CD14-positive monocyte (primary cell): Measurements from ENCODE around the gene GPX3. TPM values are rescaled to one million over a fixed set of nuclear protein-coding genes. Genes with fewer than 3 reads are reported as not detected.

Experiments used
- DNase-seq, 3 donors: peaks; one replicate each; pipeline ENCODE4 v3.0.0-alpha.2; 2011 to 2022
- H2AFZ ChIP-seq: 2 replicates; pipeline ENCODE4 v1.6.0; 2012; ENCODE audit warnings: mild to moderate bottlenecking, low read depth, low read length, inconsistent platforms; ENCODE audit not compliant: insufficient read depth, poor library complexity, severe bottlenecking
- H3K27ac ChIP-seq, 2 donors: 1 replicate in 1 of 2; 2 replicates in 1 of 2; pipeline ENCODE4 v1.5.1; 2012 to 2013; ENCODE audit warnings: low read length in 2 of 2, control low read depth in 1 of 2, inconsistent platforms in 1 of 2, low read depth in 1 of 2, mild to moderate bottlenecking in 1 of 2
- H3K27me3 ChIP-seq, 2 donors: one replicate each; pipeline versions ENCODE4 v1.6.0 to v1.6.1; 2011 to 2013; ENCODE audit warnings: low read length in 2 of 2; ENCODE audit not compliant: control insufficient read depth in 2 of 2, insufficient read depth in 2 of 2
- H3K36me3 ChIP-seq, 2 donors: replicated peaks in 1 of 2; 1 replicate in 1 of 2; 2 replicates in 1 of 2; pipeline versions ENCODE4 v1.5.1 to v1.6.1; 2012 to 2013; ENCODE audit warnings: low read length in 2 of 2, control low read depth in 1 of 2, inconsistent platforms in 1 of 2, mild to moderate bottlenecking in 1 of 2; ENCODE audit not compliant: insufficient read depth in 2 of 2, control insufficient read depth in 1 of 2
- H3K4me1 ChIP-seq, 2 donors: 1 replicate in 1 of 2; 2 replicates in 1 of 2; pipeline versions ENCODE4 v1.5.1 to v1.6.1; 2012 to 2013; ENCODE audit warnings: low read length in 2 of 2, control low read depth in 1 of 2, inconsistent platforms in 1 of 2, mild to moderate bottlenecking in 1 of 2, moderate library complexity in 1 of 2; ENCODE audit not compliant: insufficient read depth in 2 of 2, control insufficient read depth in 1 of 2
- H3K4me2 ChIP-seq: replicated peaks from 2 replicates; pipeline ENCODE3; 2012; ENCODE audit warnings: low read length, moderate library complexity, mild to moderate bottlenecking; ENCODE audit not compliant: poor library complexity, severe bottlenecking; ENCODE audit errors: extremely low read depth
- H3K4me3 ChIP-seq, 3 experiments: fragments of 200-600 bp in 1 of 3; sonication (generic) in 1 of 3; replicated peaks in 1 of 3; 1 replicate in 2 of 3; 2 replicates in 1 of 3; pipeline ENCODE4 v1.5.1; 2011 to 2013; ENCODE audit warnings: low read length in 3 of 3, mild to moderate bottlenecking in 3 of 3, control low read depth in 2 of 3, low read depth in 2 of 3, inconsistent platforms in 1 of 3, moderate library complexity in 1 of 3
- H3K79me2 ChIP-seq: 2 replicates; pipeline ENCODE4 v1.6.0; 2012; ENCODE audit warnings: mild to moderate bottlenecking, control low read depth, inconsistent platforms, low read length, moderate library complexity; ENCODE audit not compliant: insufficient read depth
- H3K9ac ChIP-seq: 2 replicates; pipeline ENCODE4 v1.6.0; 2017; ENCODE audit warnings: low read length, mild to moderate bottlenecking; ENCODE audit not compliant: insufficient read depth, poor library complexity, severe bottlenecking
- H3K9me3 ChIP-seq, 2 donors: replicated peaks in 1 of 2; 1 replicate in 1 of 2; 2 replicates in 1 of 2; pipeline versions ENCODE4 v1.5.1 to v1.6.1; 2012 to 2013; ENCODE audit warnings: low read length in 2 of 2, control low read depth in 1 of 2; ENCODE audit not compliant: control insufficient read depth in 1 of 2, insufficient read depth in 1 of 2
- H4K20me1 ChIP-seq: 2 replicates; pipeline ENCODE4 v1.6.0; 2012; ENCODE audit warnings: mild to moderate bottlenecking, low read length, control low read depth, moderate library complexity; ENCODE audit not compliant: insufficient read depth
- H3K27ac Mint-ChIP-seq, 7 donors: one replicate each; pipeline ENCODE4 v1.8.0; 2020; ENCODE audit warnings: mild to moderate bottlenecking in 7 of 7, mixed read lengths in 7 of 7, moderate library complexity in 6 of 7, inconsistent platforms in 2 of 7
- H3K27me3 Mint-ChIP-seq, 3 donors: one replicate each; pipeline ENCODE4 v1.8.0; 2021 to 2022; ENCODE audit warnings: low read depth in 3 of 3, mild to moderate bottlenecking in 3 of 3, mixed read lengths in 3 of 3, moderate library complexity in 3 of 3, inconsistent platforms in 1 of 3
- H3K36me3 Mint-ChIP-seq, 2 donors: one replicate each; pipeline ENCODE4 v1.8.0; 2020; ENCODE audit warnings: mixed read lengths in 2 of 2, inconsistent platforms in 1 of 2, mild to moderate bottlenecking in 1 of 2
- H3K4me1 Mint-ChIP-seq: one replicate; pipeline ENCODE4 v1.8.0; 2020; ENCODE audit warnings: mild to moderate bottlenecking, mixed read lengths
- H3K4me3 Mint-ChIP-seq, 2 donors: one replicate each; pipeline ENCODE4 v1.8.0; 2020; ENCODE audit warnings: mild to moderate bottlenecking in 2 of 2, mixed read lengths in 2 of 2, moderate library complexity in 1 of 2
- H3K9me3 Mint-ChIP-seq, 7 donors: one replicate each; pipeline ENCODE4 v1.8.0; 2020 to 2022; ENCODE audit warnings: mixed read lengths in 7 of 7, mild to moderate bottlenecking in 6 of 7, moderate library complexity in 6 of 7, inconsistent platforms in 2 of 7
- WGBS: methylation state at CpG from one replicate; pipeline ENCODE4 v1.1.5; 2013; ENCODE audit warnings: missing lambda C conversion rate; ENCODE audit not compliant: insufficient coverage; 5-methylcytosine and 5-hydroxymethylcytosine counted together
- intact Hi-C, 2 donors: fragments of 100-400 bp; cut with micrococcal nuclease; formaldehyde crosslinking; loops; one replicate each; pipeline versions ENCODE4 v1.15.0 to v1.15.1; 2023
- polyA plus RNA-seq, 3 donors: library from polyadenylated mRNA; depleted of rRNA in 1 of 3; unstranded in 2 of 3; stranded (reverse) in 1 of 3; fragments of 300-500 nt in 2 of 3; fragments of >200 nt in 1 of 3; fragmentation: Illumina TruSeq in 2 of 3; gene quantifications; 1 replicate in 2 of 3; 2 replicates in 1 of 3; pipeline ENCODE4 v1.2.3, GENCODE V29; 2012 to 2021
- TF ChIP-seq, protein P1 (sequence below): fragments of 200-600 bp; IDR thresholded peaks from one replicate; pipeline ENCODE4 v1.8.0; 2022; ENCODE audit warnings: antibody characterized with exemption, mild to moderate bottlenecking

GPX3 gene
- polyA plus RNA-seq, 3 donors: 3.5 to 12.7 (median 3.8) TPM

DNA sequence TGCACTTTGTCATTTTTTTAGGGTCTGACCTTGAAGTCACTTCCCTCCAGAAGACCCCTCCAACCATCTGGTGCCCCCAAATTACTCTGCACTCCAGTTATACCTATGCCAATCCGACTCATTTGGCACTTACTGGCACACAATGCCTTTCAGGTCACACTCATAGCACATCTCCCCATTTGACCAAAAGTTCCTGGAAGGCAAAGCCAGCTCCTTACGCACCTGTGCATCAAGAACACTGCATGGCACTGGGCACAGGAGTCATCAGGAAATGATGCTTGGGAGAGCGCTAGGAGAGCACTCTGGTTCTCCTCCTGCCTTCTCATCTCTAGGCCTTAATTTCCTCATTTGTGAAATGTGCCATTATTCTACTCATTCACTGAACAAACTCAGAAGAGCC, 57.6 kb downstream of the GPX3 start:
- Histone ChIP-seq H3K36me3 (peaks cover 14 to 42% of the 10 kb centered on the region in 2 donors), H3K27ac (peak overlapping the region in 1 of 2 donors; percentile 43), H3K9ac (no peak overlapping the region), H4K20me1 (peaks cover 73% of the 10 kb centered on the region), H3K27me3 (no peaks in the 10 kb centered on the region), H3K4me3 (peak overlapping the region in 1 of 3 experiments; percentile 85), H2AFZ (no peak overlapping the region), H3K4me2 (peak overlapping the region; percentile 79), H3K9me3 (no peaks in the 10 kb centered on the region), H3K4me1 (peaks cover 46 to 67% of the 10 kb centered on the region in 2 donors), H3K79me2 (peaks cover 93% of the 10 kb centered on the region)
- Mint-ChIP-seq H3K4me3 (peak overlapping the region; percentile 71 to 72), H3K27me3 (peaks cover 0 to 1% (median 0%) of the 10 kb centered on the region in 3 donors), H3K27ac (peak overlapping the region in 5 of 7 donors; percentile 26 to 96 (median 85)), H3K4me1 (peaks cover 68% of the 10 kb centered on the region), H3K9me3 (no peaks in the 10 kb centered on the region), H3K36me3 (peaks cover 42 to 54% of the 10 kb centered on the region in 2 donors)
- no peak for DNase-seq
- intact Hi-C loops: loop anchor here in 1 of 2 donors (2.0 kb wide), 1 partner anchor 13 kb away; no protein-coding TSS in a partner anchor
- TF ChIP-seq, protein P1, sequence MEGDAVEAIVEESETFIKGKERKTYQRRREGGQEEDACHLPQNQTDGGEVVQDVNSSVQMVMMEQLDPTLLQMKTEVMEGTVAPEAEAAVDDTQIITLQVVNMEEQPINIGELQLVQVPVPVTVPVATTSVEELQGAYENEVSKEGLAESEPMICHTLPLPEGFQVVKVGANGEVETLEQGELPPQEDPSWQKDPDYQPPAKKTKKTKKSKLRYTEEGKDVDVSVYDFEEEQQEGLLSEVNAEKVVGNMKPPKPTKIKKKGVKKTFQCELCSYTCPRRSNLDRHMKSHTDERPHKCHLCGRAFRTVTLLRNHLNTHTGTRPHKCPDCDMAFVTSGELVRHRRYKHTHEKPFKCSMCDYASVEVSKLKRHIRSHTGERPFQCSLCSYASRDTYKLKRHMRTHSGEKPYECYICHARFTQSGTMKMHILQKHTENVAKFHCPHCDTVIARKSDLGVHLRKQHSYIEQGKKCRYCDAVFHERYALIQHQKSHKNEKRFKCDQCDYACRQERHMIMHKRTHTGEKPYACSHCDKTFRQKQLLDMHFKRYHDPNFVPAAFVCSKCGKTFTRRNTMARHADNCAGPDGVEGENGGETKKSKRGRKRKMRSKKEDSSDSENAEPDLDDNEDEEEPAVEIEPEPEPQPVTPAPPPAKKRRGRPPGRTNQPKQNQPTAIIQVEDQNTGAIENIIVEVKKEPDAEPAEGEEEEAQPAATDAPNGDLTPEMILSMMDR: no peak
- WGBS: 68% methylated on average over 2 of the region's 3 CpGs

Other genes with a start within 250 kb of the GPX3 start
- 10 to 100 TPM; 41.7 to 52.2 (median 45.4) TPM for gene SMIM3, start 241.8 kb upstream of the GPX3 start, polyA plus RNA-seq
- under 1 TPM in 1 of 3 donors, not detected in 2; 0.07 TPM for gene IRGM, start 174.1 kb upstream of the GPX3 start, polyA plus RNA-seq
- 1 to 10 TPM in 1 of 3 donors, under 1 TPM in 2; 0.26 to 1.1 (median 0.52) TPM for gene ZNF300, start 115.6 kb upstream of the GPX3 start, polyA plus RNA-seq
- 100 to 1,000 TPM in 1 of 3 donors, 10 to 100 TPM in 2; 30.8 to 108 (median 46.4) TPM for gene TNIP1, start 60.4 kb downstream of the GPX3 start, polyA plus RNA-seq
- gene ANXA6, start 137.2 kb downstream of the GPX3 start, polyA plus RNA-seq: 100 to 1,000 TPM in 1 of 3 donors, 10 to 100 TPM in 2; 60.6 to 124 (median 93.5) TPM
- 100 to 1,000 TPM in 1 of 3 donors, 10 to 100 TPM in 2; 68.4 to 176 (median 84.1) TPM for gene CCDC69, start 203.5 kb downstream of the GPX3 start, polyA plus RNA-seq
- 10 to 100 TPM; 22.2 to 57.9 (median 28.0) TPM for gene GM2A, start 232.6 kb downstream of the GPX3 start, polyA plus RNA-seq